TTC549 (cell line): ENCODE data around the gene SNAP29.
"Not testable (repeated sequence)": the region's sequence is repeated elsewhere in the genome, so short reads cannot be mapped to it uniquely, and the experiment has no call there.

ENCODE experiments used
- FAIRE-seq: peaks from 2 replicates; lab custom pipeline; 2012; peaks lifted over from hg19 to GRCh38; lab: Jason Lieb, UNC

Gene SNAP29

GRCh38 chr22:20858615-20859416, at the start of gene SNAP29, which contains the start of gene PI4KA:
SNAP29 (plus strand) TSS chr22:20859007; CDS start chr22:20859111, 104 bp downstream.
PI4KA (minus strand) TSS chr22:20858811; CDS start chr22:20858725, 86 bp downstream.
- FAIRE-seq = no peak

GRCh38 chr22:20809538-20810185, 49.1 kb upstream of the SNAP29 start:
- no peak for FAIRE-seq

GRCh38 chr22:20810645-20811044, 48.2 kb upstream of the SNAP29 start:
- FAIRE-seq = no peak

GRCh38 chr22:20811171-20811570, 47.6 kb upstream of the SNAP29 start:
- FAIRE-seq = no peak

- FAIRE-seq = no peak
Observed at GRCh38 chr22:20811971-20812660, 46.7 kb upstream of the SNAP29 start.

GRCh38 chr22:20813056-20813455, 45.8 kb upstream of the SNAP29 start:
- no peak for FAIRE-seq

- no peak for FAIRE-seq
Observed at GRCh38 chr22:20814221-20814808, 44.5 kb upstream of the SNAP29 start.

- FAIRE-seq = no peak
Observed at GRCh38 chr22:20815477-20816050, 43.2 kb upstream of the SNAP29 start.

- FAIRE-seq = no peak
Observed at GRCh38 chr22:20816559-20816958, 42.2 kb upstream of the SNAP29 start.

GRCh38 chr22:20818471-20818870, 40.3 kb upstream of the SNAP29 start:
- FAIRE-seq = no peak

- no peak for FAIRE-seq
Observed at GRCh38 chr22:20819471-20819870, 39.3 kb upstream of the SNAP29 start.

GRCh38 chr22:20821717-20822239, 37.0 kb upstream of the SNAP29 start:
- not testable (repeated sequence) for FAIRE-seq

- FAIRE-seq = no peak
Observed at GRCh38 chr22:20822240-20822639, 36.6 kb upstream of the SNAP29 start.

GRCh38 chr22:20823264-20823663, 35.5 kb upstream of the SNAP29 start:
- FAIRE-seq = no peak

- not testable (repeated sequence) for FAIRE-seq
Observed at GRCh38 chr22:20825216-20825615, 33.6 kb upstream of the SNAP29 start.

- FAIRE-seq = no peak
Observed at GRCh38 chr22:20825624-20826023, 33.2 kb upstream of the SNAP29 start.

GRCh38 chr22:20826373-20827152, 32.2 kb upstream of the SNAP29 start:
- not testable (repeated sequence) for FAIRE-seq

- FAIRE-seq = no peak
Observed at GRCh38 chr22:20829491-20830134, 29.2 kb upstream of the SNAP29 start.

- no peak for FAIRE-seq
Observed at GRCh38 chr22:20833225-20833665, 25.6 kb upstream of the SNAP29 start.

GRCh38 chr22:20834206-20834605, 24.6 kb upstream of the SNAP29 start:
- FAIRE-seq = no peak

- FAIRE-seq = no peak
Observed at GRCh38 chr22:20834725-20835124, 24.1 kb upstream of the SNAP29 start.
